ENCODE results near the gene SPO11. TPM values are rescaled to one million over a fixed set of nuclear protein-coding genes. Genes with fewer than 3 reads are reported as not detected.

The SPO11 gene
- total and polyA plus RNA-seq, 9 of the 15 experiments (the other 6 are each of a cell fraction or from before 2014, with no cell fraction given): not detected

DNA sequence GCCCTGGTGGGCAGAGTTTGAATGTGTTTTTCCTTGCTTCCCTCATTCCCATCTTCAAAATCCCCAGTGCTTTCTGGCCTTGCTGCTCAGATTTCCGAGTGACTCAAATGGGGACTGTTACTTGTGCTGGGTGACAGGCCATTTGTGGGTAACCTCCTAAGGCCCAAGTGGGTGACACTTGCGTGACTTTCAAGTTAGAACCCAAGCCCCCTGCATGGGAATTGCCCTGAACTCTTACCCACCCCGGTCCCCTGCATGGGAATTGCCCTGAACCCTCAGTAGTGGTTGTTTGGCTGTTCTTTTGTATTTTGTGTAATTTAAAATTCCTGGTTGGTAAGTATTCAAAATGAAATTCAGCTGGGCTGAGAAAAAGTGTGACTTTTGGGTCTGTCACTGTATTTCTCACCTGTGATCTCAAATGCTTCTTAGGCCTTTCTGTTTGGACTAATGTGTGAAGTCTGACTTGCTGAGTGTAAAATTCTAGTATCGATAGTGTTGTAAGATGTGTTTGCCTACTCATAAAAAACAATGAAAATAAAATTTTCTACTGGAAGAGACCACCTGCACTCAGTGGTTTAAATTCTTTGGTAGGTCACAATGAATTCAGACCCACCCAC lies 49.2 kb downstream of the SPO11 start:
- Histone ChIP-seq H4K20me1 (replicated peaks; ENCODE audit: control insufficient read depth, insufficient read depth, low read length) (peaks cover 9% of the 10 kb centered on the region; the same call in 1 of the 2 replicates), H3K36me3 (ENCODE audit: control insufficient read depth, insufficient read depth, low read length) (peaks cover 62% of the 10 kb centered on the region), H3K4me1 (replicated peaks in 1 of 2; ENCODE audit: control insufficient read depth in 2 of 2, insufficient read depth in 2 of 2, low read length in 2 of 2) (peaks cover 0 to 6% of the 10 kb centered on the region in 2 experiments; a peak in 2 of 5 replicates), H3K9ac (ENCODE audit: insufficient read depth in 1 of 2, low read depth in 2 of 2, low read length in 2 of 2) (peak overlapping the region in 1 of 2 experiments; percentile 65; a peak in 1 of 4 replicates), H3K27ac (ENCODE audit: extremely low read depth, low read depth, low read length) (no peak overlapping the region), H3K9me3 (replicated peaks; ENCODE audit: control insufficient read depth, insufficient read depth, low read depth, low read length) (no peaks in the 10 kb centered on the region), H3K4me2 (ENCODE audit: insufficient read depth, low read length) (no peak overlapping the region), H2AFZ (ENCODE audit: low read depth, low read length) (no peak overlapping the region), H3K79me2 (ENCODE audit: control insufficient read depth, insufficient read depth, low read length) (no peaks in the 10 kb centered on the region; the same call in 2 of the 3 replicates), H3K27me3 (ENCODE audit: control insufficient read depth in 2 of 2, insufficient read depth in 2 of 2, low read length in 2 of 2) (no peaks in the 10 kb centered on the region), H3K4me3 (no peak overlapping the region), H3K9me1 (ENCODE audit: control insufficient read depth, insufficient read depth, low read length) (no peaks in the 10 kb centered on the region)
- CTCF ChIA-PET (ENCODE audit: low intra/inter-chr PET ratio): interaction anchor here (4.3 kb wide), 1 partner anchor 116 kb away, joined by 77 read pairs; no protein-coding TSS in a partner anchor
- ATAC-seq (no peak), FAIRE-seq (no peak), DNase-seq (ENCODE audit: extremely low read depth in 1 of 4, low spot score in 3 of 4) (no peak)
- in situ Hi-C loops (cut with MboI) (loop anchor here (25.0 kb wide), 1 partner anchor 834 kb away; no protein-coding TSS in a partner anchor), intact Hi-C loops (cut with micrococcal nuclease) (no loop called here)
- no TSS peak for BruUV-seq (replicated peaks)
- TF ChIP-seq CHD2 (IDR thresholded peaks at IDR 0.05; ENCODE audit: low read depth, low read length) (no peak), ZNF224 (CRISPR knock-in tag; IDR thresholded peaks at IDR 0.05) (no peak), ESRRA (IDR thresholded peaks at IDR 0.05; ENCODE audit: borderline replicate concordance, low read depth) (no peak), POLR3G (IDR thresholded peaks at IDR 0.05; ENCODE audit: extremely low read depth, insufficient read length, insufficient replicate concordance) (no peak), MEF2A (IDR thresholded peaks at IDR 0.05; ENCODE audit: control insufficient read depth, low read depth, low read length) (no peak), PML (IDR thresholded peaks at IDR 0.05; ENCODE audit: low read length) (no peak)
- TF ChIP-seq, protein P1, sequence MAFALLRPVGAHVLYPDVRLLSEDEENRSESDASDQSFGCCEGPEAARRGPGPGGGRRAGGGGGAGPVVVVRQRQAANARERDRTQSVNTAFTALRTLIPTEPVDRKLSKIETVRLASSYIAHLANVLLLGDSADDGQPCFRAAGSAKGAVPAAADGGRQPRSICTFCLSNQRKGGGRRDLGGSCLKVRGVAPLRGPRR (CRISPR knock-in tag; IDR thresholded peaks at IDR 0.05): no peak
- TF ChIP-seq, protein P2, sequence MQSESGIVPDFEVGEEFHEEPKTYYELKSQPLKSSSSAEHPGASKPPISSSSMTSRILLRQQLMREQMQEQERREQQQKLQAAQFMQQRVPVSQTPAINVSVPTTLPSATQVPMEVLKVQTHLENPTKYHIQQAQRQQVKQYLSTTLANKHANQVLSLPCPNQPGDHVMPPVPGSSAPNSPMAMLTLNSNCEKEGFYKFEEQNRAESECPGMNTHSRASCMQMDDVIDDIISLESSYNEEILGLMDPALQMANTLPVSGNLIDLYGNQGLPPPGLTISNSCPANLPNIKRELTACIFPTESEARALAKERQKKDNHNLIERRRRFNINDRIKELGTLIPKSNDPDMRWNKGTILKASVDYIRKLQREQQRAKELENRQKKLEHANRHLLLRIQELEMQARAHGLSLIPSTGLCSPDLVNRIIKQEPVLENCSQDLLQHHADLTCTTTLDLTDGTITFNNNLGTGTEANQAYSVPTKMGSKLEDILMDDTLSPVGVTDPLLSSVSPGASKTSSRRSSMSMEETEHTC (IDR thresholded peaks at IDR 0.05): no peak
- TF ChIP-seq, protein P3, sequence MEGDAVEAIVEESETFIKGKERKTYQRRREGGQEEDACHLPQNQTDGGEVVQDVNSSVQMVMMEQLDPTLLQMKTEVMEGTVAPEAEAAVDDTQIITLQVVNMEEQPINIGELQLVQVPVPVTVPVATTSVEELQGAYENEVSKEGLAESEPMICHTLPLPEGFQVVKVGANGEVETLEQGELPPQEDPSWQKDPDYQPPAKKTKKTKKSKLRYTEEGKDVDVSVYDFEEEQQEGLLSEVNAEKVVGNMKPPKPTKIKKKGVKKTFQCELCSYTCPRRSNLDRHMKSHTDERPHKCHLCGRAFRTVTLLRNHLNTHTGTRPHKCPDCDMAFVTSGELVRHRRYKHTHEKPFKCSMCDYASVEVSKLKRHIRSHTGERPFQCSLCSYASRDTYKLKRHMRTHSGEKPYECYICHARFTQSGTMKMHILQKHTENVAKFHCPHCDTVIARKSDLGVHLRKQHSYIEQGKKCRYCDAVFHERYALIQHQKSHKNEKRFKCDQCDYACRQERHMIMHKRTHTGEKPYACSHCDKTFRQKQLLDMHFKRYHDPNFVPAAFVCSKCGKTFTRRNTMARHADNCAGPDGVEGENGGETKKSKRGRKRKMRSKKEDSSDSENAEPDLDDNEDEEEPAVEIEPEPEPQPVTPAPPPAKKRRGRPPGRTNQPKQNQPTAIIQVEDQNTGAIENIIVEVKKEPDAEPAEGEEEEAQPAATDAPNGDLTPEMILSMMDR (IDR thresholded peaks at IDR 0.05 in 2 of 3, conservative IDR thresholded peaks at IDR 0.05 in 1 of 3; ENCODE audit: insufficient read depth in 2 of 3, low read depth in 1 of 3, low read length in 3 of 3): no peak
- 69% methylated on average over 4 of the region's 4 CpGs for WGBS (ENCODE audit: insufficient coverage, low coverage, missing lambda C conversion rate)
- POLR2A ChIA-PET: interaction anchor here (0.5 to 1.9 kb wide), 5 partner anchors 11 to 117 kb away, joined by 3 to 9 read pairs (median 6); partner anchors contain the start of gene RAE1
